Heart left ventricle (tissue), 13 donors: Measurements from ENCODE around the gene BRCA2.

Source experiments
- POLR2A ChIP-seq, 2 donors: fragments of 450-650 bp; IDR thresholded peaks; one replicate each; pipeline ENCODE4 v1.6.1; 2017; ENCODE audit warnings: antibody characterized with exemption in 2 of 2, mild to moderate bottlenecking in 2 of 2, moderate library complexity in 2 of 2
- TF ChIP-seq, protein P1 (sequence below), 12 donors: fragments of 200-600 bp; sonication (generic) in 4 of 12; IDR thresholded peaks; one replicate each; pipeline versions ENCODE4 v1.5.0 to v1.8.0; 2018 to 2022; ENCODE audit warnings: antibody characterized with exemption in 12 of 12, mild to moderate bottlenecking in 5 of 12
- donor health status: ischemic (EF 13 %, LVEDD 7.1; RV severe dilation, severe dysfunction).
- donor health status: DM: no; HTN: yes; CAD: no.
- donor health status: DM: no; HTN: no; CAD: no.
- donor health status: ischemic (EF 25% LVEDD 6.9; RV normal size, moderate dysfunction).
- donor health status: ischemic (EF 25% LVEDD 5.7; RV mildly dilated, moderate dysfunction).
- donor health status: ischemic (EF 35%, LVEDD 5.7; RV mildly dilated, moderate dysfunction).
- donor health status: nonischemic (EF 11% LVEDD 7.7; RV severe dilation, severe dysfunction).
- donor health status: DM: yes; HTN: yes; CAD: no.
- donor health status: PGD.
- donor health status: ischemic (EF 29% LVEDD 5.4; RV normal size, mild dysfunction).
- donor health status: nonischemic (EF 23%, LVEDD 6.1; RV moderate dilation, normal function).

DNA sequence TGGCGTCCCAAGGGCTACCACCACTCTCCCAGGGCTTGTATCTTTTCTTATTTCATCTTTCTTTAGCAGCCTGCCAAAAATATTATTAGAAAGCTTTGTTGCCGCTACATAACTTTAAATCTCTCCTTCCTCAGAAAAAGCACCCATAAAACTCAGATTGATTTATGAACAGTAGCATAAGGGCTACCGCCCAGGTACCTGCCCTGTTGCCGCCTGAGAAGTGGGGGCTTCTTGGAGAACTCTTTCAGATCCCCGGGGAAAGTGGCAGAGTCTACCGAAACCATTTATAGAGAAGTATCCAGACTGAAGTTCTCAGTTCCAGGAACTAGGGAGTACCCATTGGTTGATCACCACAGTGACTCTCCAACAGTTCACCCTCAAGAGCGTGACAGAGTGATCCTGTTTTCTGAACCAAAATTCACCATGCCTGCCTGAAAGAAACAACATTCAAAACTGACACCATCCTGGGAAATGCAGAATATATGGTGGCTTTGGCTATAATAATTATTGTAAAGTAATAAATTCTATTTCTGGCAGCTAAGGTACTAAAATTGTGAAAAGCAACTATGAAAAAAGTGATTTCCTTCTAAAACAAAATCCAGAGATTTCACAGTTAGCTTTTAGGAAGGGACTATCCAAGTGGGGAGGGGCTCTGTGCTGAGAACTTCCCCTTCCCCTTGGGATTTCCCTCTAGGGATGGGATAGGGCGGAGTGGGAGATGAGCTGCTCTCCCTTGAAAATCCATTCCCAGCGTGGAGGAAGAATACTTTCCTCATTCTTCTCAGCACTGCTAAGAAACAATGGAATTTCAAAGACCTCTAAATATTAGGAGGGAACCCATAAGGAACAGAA, 113.5 kb downstream of the BRCA2 start:
- TF ChIP-seq, protein P1, sequence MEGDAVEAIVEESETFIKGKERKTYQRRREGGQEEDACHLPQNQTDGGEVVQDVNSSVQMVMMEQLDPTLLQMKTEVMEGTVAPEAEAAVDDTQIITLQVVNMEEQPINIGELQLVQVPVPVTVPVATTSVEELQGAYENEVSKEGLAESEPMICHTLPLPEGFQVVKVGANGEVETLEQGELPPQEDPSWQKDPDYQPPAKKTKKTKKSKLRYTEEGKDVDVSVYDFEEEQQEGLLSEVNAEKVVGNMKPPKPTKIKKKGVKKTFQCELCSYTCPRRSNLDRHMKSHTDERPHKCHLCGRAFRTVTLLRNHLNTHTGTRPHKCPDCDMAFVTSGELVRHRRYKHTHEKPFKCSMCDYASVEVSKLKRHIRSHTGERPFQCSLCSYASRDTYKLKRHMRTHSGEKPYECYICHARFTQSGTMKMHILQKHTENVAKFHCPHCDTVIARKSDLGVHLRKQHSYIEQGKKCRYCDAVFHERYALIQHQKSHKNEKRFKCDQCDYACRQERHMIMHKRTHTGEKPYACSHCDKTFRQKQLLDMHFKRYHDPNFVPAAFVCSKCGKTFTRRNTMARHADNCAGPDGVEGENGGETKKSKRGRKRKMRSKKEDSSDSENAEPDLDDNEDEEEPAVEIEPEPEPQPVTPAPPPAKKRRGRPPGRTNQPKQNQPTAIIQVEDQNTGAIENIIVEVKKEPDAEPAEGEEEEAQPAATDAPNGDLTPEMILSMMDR (IDR thresholded peaks at IDR 0.05), result no peak
- no peak for TF ChIP-seq POLR2A (IDR thresholded peaks at IDR 0.05)
